ENCODE measurements around the gene CNTNAP5. TPM values are rescaled to one million over a fixed set of nuclear protein-coding genes. Genes with fewer than 3 reads are reported as not detected.

The CNTNAP5 gene
- total and polyA plus RNA-seq, 2 experiments from 2014 or later: 0.03 TPM; not detected in 1

DNA sequence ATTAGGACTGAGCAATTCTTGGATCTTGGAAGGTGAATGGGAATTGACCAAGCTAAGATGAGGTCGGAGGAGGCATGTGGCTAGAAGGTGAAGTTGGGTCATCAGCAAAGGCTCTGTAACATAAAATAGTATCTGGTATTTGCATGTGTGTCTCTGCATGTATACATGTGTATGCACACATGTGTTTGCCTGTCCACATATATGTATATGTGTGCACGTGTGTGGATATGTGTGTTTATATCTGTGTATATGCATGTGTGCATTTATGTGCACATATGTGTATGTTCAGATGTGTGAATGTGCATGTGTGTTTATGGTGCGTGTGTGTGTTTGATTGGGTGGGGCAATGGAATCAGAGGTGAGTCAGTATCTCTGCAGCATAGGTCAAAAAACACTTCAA lies 664.3 kb downstream of the CNTNAP5 start:
- DNase-seq (ENCODE audit: low read depth in 1 of 2, low spot score in 1 of 2): no peak
- H3K4me3 ChIP-seq: no peak overlapping the region
- H3K4me1 ChIP-seq (ENCODE audit: low read depth): no peaks in the 10 kb centered on the region
- H3K27ac ChIP-seq: no peak overlapping the region
- H3K27me3 ChIP-seq: no peaks in the 10 kb centered on the region
- no peaks in the 10 kb centered on the region for H3K9me3 ChIP-seq (ENCODE audit: low read depth)
- TF ChIP-seq, protein P1, sequence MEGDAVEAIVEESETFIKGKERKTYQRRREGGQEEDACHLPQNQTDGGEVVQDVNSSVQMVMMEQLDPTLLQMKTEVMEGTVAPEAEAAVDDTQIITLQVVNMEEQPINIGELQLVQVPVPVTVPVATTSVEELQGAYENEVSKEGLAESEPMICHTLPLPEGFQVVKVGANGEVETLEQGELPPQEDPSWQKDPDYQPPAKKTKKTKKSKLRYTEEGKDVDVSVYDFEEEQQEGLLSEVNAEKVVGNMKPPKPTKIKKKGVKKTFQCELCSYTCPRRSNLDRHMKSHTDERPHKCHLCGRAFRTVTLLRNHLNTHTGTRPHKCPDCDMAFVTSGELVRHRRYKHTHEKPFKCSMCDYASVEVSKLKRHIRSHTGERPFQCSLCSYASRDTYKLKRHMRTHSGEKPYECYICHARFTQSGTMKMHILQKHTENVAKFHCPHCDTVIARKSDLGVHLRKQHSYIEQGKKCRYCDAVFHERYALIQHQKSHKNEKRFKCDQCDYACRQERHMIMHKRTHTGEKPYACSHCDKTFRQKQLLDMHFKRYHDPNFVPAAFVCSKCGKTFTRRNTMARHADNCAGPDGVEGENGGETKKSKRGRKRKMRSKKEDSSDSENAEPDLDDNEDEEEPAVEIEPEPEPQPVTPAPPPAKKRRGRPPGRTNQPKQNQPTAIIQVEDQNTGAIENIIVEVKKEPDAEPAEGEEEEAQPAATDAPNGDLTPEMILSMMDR (IDR thresholded peaks at IDR 0.05; ENCODE audit: low read depth, low read length): no peak
- no peaks in the 10 kb centered on the region for H3K36me3 ChIP-seq

DNA sequence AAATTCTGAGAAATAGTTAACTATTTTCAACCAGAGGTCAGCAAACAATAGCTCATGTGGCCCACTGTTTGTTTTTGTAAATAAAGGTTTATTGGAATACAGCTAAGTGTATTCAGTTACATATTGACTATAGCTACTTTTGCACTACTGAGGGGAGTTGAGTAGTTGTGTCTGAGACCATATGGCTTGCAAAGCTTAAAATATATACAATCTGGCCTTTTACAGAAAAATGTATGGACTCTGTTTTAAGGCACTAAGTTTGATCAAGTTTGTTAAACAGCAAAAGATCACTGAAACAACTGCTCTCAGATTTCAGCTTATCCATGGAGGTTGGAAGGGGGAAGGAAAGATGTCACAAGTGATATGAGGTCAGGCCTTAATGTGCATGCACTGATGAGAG lies 667.1 kb downstream of the CNTNAP5 start:
- TF ChIP-seq, protein P1 (IDR thresholded peaks at IDR 0.05; ENCODE audit: low read depth, low read length): no peak
- H3K27ac ChIP-seq: no peak overlapping the region
- no peaks in the 10 kb centered on the region for H3K27me3 ChIP-seq
- no peaks in the 10 kb centered on the region for H3K36me3 ChIP-seq
- no peak overlapping the region for H3K4me3 ChIP-seq
- no peaks in the 10 kb centered on the region for H3K9me3 ChIP-seq (ENCODE audit: low read depth)
- no peaks in the 10 kb centered on the region for H3K4me1 ChIP-seq (ENCODE audit: low read depth)
- no peak for DNase-seq (ENCODE audit: low read depth in 1 of 2, low spot score in 1 of 2)

DNA sequence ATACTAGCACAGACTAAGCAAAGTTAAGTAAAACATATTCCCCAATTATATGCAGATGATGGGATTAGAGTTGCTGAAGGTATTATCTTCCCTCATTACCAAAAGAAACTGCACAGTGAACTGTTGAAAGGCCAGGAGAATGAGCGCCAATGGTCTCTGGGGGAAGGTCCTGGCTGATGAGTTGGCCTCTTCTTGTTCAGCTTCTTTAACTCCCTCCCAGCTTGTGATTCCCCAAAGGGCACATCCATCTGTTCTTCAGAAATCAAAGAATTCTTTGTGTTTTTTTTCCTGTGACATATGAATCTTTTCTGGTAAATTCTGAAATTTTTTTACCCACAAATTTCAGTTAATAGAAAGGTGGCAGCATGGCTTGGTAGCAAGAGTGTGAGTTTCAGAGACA lies 667.6 kb downstream of the CNTNAP5 start:
- no peaks in the 10 kb centered on the region for H3K9me3 ChIP-seq (ENCODE audit: low read depth)
- TF ChIP-seq, protein P1 (IDR thresholded peaks at IDR 0.05; ENCODE audit: low read depth, low read length): no peak
- H3K27ac ChIP-seq: no peak overlapping the region
- no peaks in the 10 kb centered on the region for H3K27me3 ChIP-seq
- no peak overlapping the region for H3K4me3 ChIP-seq
- no peaks in the 10 kb centered on the region for H3K4me1 ChIP-seq (ENCODE audit: low read depth)
- H3K36me3 ChIP-seq: no peaks in the 10 kb centered on the region
- no peak for DNase-seq (ENCODE audit: low read depth in 1 of 2, low spot score in 1 of 2)

DNA sequence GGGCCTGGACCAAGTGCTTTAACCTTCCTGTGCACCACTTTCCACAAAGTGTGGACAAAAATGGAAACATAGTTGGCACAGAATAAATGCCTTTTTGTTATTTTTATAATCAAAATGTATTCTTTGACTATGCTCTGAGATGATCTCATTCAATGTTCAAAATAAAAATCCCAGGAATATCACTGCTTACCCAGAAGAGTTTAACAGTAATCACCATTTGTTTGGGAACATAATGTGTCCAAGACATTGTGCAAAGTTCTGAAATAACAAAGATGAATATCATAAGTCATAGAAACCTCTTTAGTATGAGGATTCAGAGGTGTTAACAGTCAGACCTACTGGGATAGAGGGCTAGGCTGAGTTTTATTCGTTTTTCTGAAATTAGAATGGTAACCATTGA lies 668.1 kb downstream of the CNTNAP5 start:
- no peaks in the 10 kb centered on the region for H3K9me3 ChIP-seq (ENCODE audit: low read depth)
- H3K27ac ChIP-seq: no peak overlapping the region
- H3K4me1 ChIP-seq (ENCODE audit: low read depth): no peaks in the 10 kb centered on the region
- TF ChIP-seq, protein P1 (IDR thresholded peaks at IDR 0.05; ENCODE audit: low read depth, low read length): no peak
- H3K4me3 ChIP-seq: no peak overlapping the region
- no peak for DNase-seq (ENCODE audit: low read depth in 1 of 2, low spot score in 1 of 2)
- H3K36me3 ChIP-seq: no peaks in the 10 kb centered on the region
- no peaks in the 10 kb centered on the region for H3K27me3 ChIP-seq

DNA sequence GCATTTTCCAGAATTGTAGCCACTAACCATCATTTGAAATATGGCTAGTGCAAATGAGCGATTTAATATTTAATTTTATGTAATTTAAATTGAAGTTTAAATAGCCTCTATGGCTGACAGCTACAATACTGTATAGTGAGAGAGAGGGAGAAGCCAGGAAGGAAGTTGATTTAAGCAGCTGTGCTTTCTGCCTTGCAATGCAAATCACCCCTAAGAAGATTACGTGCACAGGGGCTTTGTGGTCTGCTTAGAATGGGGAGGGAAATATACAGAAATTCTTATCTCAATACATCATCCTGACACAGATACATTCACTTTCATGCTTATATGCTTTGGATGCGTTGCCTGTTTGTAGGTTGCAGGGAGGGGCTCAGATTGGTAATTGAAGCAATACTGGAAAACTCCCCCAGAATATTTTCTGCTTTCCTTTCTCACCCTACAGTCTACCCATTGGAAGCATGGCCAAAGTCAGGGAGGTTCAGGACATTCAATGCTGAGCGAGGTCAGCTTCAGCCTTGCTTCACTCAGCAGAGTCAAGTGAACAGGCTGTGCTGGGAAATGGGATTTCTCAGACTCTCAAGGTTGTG lies 674.0 kb downstream of the CNTNAP5 start:
- Histone ChIP-seq H3K4me3 (no peak overlapping the region), H3K27me3 (no peaks in the 10 kb centered on the region), H3K36me3 (no peaks in the 10 kb centered on the region), H3K9me3 (ENCODE audit: low read depth) (no peaks in the 10 kb centered on the region), H3K27ac (no peak overlapping the region), H3K4me1 (ENCODE audit: low read depth) (no peaks in the 10 kb centered on the region)
- TF ChIP-seq, protein P1 (IDR thresholded peaks at IDR 0.05; ENCODE audit: low read depth, low read length): no peak
- no peak for DNase-seq (ENCODE audit: low read depth in 1 of 2, low spot score in 1 of 2)
